ENCODE data around the gene TTC1.

DNA sequence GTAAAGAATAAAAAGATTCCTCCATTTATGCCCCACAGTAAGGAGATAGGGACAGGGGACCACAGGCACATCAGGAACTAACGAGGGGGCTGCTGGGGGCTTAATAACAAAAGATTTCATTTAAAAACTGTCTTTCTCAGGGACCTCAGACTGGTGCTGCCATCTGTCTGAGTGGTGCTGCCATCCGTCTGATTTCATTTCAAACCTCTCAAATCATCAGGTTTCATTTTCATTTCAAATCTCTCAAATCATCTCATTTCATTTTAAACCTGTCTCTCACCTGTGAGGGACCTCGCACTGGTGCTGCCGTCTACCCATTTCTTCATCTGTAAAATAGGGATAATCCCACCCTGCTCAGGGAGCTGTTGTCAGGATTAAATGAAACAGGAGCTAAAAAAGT is 46.7 kb upstream of the TTC1 start:
- TF ChIP-seq POLR2A (IDR thresholded peaks at IDR 0.05; ENCODE audit: low read length) (no peak), GATA1 (IDR thresholded peaks at IDR 0.05; ENCODE audit: low read depth, low read length) (no peak)
